Measurements from ENCODE around the gene ULBP2.
A peak's percentile ranks its signal among the peaks of the same experiment; 100 is the strongest.

The ULBP2 gene

DNA sequence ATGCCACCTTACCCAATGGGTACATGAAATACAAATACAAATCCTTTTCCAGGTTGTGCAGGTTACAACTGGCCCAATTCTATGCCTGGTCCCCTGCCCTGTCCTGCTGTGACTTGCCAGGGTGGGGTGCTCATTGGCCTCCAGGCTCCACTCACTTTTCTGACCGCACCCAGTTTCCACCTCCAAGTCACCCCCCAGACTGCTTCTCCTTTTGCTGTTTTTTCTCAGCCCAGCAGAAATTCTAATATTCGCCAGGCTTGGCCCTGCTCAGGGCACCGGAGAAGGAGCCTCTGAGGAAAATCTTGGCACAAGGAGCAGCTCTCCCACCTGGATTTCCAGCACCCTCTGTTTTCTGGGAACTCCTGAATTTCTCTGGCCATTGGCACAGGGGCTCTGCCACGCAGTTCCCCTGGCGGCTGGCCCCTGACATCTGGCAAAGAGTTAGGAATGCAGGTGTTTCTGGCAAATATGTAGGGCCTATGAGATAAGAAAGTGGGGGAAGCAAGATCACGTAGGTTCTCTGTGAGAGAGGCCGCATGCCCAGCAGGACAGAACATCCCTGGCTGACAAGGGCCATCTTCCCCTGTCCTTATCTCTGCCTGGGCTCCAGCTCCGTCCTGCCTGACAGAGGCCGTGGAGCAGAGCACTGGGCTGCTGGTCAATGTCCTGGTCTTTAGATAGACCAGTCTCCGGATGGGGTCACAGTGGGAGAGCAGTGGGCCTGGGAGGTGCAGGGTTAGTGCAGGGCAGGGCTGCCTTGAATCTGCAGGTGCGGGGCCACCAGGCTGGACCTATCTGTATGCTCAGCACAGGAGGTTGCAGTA is 41.0 kb upstream of the ULBP2 start:
- Histone ChIP-seq H3K27ac (no peak overlapping the region), H3K36me3 (no peaks in the 10 kb centered on the region), H3K4me3 (no peak overlapping the region), H3K27me3 (no peaks in the 10 kb centered on the region), H3K9me3 (no peaks in the 10 kb centered on the region), H3K4me1 (peaks cover 0 to 23% (median 21%) of the 10 kb centered on the region in 4 donors)
- TF ChIP-seq, protein P1, sequence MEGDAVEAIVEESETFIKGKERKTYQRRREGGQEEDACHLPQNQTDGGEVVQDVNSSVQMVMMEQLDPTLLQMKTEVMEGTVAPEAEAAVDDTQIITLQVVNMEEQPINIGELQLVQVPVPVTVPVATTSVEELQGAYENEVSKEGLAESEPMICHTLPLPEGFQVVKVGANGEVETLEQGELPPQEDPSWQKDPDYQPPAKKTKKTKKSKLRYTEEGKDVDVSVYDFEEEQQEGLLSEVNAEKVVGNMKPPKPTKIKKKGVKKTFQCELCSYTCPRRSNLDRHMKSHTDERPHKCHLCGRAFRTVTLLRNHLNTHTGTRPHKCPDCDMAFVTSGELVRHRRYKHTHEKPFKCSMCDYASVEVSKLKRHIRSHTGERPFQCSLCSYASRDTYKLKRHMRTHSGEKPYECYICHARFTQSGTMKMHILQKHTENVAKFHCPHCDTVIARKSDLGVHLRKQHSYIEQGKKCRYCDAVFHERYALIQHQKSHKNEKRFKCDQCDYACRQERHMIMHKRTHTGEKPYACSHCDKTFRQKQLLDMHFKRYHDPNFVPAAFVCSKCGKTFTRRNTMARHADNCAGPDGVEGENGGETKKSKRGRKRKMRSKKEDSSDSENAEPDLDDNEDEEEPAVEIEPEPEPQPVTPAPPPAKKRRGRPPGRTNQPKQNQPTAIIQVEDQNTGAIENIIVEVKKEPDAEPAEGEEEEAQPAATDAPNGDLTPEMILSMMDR (IDR thresholded peaks at IDR 0.05) = no peak
- peak in 1 of 2 donors; percentile 43 for DNase-seq
- intact Hi-C loops (cut with DNase I; ENCODE audit: low total_unique reads) = no loop called here

DNA sequence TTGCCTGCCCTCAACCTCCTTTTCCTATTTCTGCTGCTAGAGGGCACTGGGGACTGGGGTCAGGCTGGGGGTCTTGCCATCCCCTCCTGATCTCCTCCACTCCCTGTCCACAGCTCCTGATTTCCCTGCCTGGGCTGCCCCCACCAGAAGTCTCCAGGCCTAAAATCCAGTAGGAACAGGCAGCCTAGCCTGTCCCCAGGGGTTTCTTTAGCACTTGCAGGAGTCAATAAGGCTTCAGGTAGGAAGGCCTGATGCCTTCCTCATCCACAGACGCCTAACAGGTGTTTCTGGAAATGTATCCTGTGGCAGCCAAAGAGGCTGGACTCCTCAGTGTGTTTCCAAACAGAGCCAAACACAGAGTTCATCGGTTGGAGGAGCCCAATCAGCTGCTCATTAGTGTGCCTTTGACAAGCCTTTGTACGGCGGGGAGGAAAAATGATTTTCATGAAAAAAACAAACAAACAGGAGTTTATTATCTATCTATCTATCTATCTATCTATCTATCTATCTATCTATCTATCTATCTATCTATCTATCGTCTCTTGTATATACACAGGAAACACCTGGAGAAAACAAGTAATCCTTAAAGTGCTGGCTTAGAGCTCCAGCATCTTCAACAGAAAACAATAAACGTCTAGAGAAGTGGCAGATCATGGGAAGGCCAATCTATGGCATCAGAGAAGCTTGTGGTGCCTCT is 40.2 kb upstream of the ULBP2 start:
- Histone ChIP-seq H3K9me3 (no peaks in the 10 kb centered on the region), H3K27me3 (no peaks in the 10 kb centered on the region), H3K36me3 (no peaks in the 10 kb centered on the region), H3K27ac (no peak overlapping the region), H3K4me3 (no peak overlapping the region), H3K4me1 (peaks cover 0 to 16% (median 14%) of the 10 kb centered on the region in 4 donors)
- no peak for DNase-seq
- intact Hi-C loops (cut with DNase I; ENCODE audit: low total_unique reads) = no loop called here
- TF ChIP-seq, protein P1 (IDR thresholded peaks at IDR 0.05) = no peak

DNA sequence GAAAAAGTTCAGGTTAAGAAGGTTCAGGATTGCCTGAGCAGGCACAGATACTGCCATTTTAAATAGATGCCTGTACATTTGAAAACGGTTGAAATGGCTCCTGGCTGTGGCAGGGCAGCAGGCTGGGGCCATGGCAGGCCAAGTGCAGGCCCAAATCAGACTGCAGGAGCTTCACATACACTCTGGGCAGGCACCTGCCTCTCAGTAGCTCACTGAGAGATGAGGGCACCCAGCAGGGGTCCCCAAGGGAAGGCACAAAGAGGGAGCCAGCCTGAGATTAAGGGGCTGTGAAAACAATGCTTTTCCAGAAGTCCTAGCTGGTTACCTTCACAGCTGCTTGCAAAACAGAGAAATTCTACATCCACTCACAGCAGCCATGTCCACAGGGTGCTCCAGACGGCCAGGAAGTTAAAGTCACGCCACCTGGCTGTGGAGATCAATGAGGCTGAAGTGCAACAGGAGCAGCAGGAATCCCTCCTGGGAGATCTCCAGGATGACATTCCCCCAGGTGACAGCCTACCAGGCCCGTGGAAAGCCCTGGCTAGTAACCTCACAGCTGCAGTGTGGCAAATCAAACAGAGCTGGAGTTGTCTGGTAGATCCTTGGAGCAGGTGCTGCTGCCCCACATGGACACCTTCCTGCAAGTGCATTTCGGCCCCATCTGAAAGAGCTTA is 37.7 kb upstream of the ULBP2 start:
- intact Hi-C loops (cut with DNase I; ENCODE audit: low total_unique reads) = no loop called here
- H3K27ac ChIP-seq = no peak overlapping the region

DNA sequence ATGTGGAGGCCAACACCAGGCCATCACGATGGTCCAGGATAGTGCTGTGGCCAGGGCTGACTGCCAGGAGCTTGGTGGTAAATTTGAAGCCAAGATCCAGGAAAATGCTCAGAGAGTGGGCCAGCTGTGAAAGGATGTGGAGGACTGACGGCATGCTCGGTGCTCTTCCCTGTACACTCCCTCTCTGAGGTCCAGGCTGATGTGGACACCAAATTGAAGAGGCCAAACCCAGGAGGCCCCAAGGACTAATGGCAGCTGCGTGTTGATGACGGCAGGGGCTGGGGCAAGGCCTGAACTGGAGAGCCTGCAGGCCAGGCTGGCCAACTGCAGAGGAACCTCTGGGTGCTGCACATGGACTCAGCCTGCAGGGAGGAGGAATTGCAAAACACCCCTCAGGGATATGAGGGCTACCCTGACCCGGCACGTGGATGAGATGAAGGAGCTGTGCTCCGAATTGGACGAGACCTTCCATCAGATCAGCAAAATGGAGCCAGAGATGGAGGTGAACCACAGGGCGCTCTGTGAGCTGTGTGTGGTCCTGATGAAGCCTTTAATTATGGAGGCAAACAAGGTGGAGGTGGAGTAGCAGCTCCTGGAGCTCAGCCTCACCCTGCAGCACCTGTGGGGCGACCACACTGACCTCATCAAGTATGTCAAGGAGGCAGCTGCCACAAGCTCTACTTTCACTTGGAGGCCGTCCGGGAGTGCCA is 37.0 kb upstream of the ULBP2 start:
- intact Hi-C loops (cut with DNase I; ENCODE audit: low total_unique reads) = no loop called here
- no peaks in the 10 kb centered on the region for H3K4me1 ChIP-seq
- H3K27me3 ChIP-seq = no peaks in the 10 kb centered on the region
- H3K27ac ChIP-seq = no peak overlapping the region
- TF ChIP-seq, protein P1 (IDR thresholded peaks at IDR 0.05) = no peak
- H3K9me3 ChIP-seq = peaks cover 0 to 5% (median 0%) of the 10 kb centered on the region in 3 donors
- no peak overlapping the region for H3K4me3 ChIP-seq
- H3K36me3 ChIP-seq = no peaks in the 10 kb centered on the region
- peak in 1 of 2 donors; percentile 55 for DNase-seq

More for the DNA sequence above, 37.7 kb upstream of the ULBP2 start:
- TF ChIP-seq, protein P1 (IDR thresholded peaks at IDR 0.05) = no peak
- Histone ChIP-seq H3K4me1 (no peaks in the 10 kb centered on the region), H3K9me3 (peaks cover 0 to 5% (median 0%) of the 10 kb centered on the region in 3 donors), H3K36me3 (no peaks in the 10 kb centered on the region), H3K27me3 (no peaks in the 10 kb centered on the region), H3K4me3 (no peak overlapping the region)
- no peak for DNase-seq

DNA sequence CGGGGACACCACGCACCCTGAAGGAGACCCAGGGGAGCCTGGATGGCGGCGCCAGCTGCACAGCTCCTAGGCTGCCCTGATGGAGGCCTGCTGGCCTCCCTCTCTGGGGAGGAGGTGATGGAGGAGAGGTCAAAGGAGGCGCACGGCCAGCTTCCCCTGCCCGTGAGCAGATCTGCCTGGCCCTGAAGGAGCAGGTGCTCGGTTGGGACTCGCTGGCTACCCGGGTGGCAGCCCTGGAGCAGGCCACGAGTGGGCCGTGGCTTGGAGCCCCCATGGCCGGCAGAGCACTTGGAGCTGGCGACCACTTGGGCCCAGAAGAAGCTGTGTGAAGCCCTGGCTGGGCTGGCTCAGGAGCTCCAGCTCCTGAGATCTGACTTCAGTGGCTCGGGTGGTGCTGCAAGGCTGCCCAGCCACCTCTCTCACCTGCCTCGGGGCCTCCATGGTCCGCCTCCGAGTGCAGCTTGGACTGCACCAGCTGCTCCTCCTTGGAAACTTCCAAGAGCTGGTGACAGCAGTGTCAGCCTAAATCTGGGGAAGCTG is 36.4 kb upstream of the ULBP2 start:
- Histone ChIP-seq H3K27ac (no peak overlapping the region), H3K4me1 (no peaks in the 10 kb centered on the region), H3K36me3 (no peaks in the 10 kb centered on the region), H3K9me3 (peaks cover 0 to 5% (median 0%) of the 10 kb centered on the region in 3 donors), H3K4me3 (no peak overlapping the region), H3K27me3 (no peaks in the 10 kb centered on the region)
- DNase-seq = peak in 1 of 2 donors; percentile 38
- intact Hi-C loops (cut with DNase I; ENCODE audit: low total_unique reads) = no loop called here
- TF ChIP-seq, protein P1 (IDR thresholded peaks at IDR 0.05) = no peak
